ENCODE measurements around the gene NFIX. TPM values are rescaled to one million over a fixed set of nuclear protein-coding genes. Genes with fewer than 3 reads are reported as not detected.

The NFIX gene
- total RNA-seq, 1 experiment from 2014 or later = 69.7 TPM

- TF ChIP-seq EZH2 (IDR thresholded peaks at IDR 0.05; ENCODE audit: borderline replicate concordance, low read depth, low read length, poor library complexity, severe bottlenecking) = no peak
- no peak for TF ChIP-seq CTCF (conservative IDR thresholded peaks at IDR 0.05; ENCODE audit: low read depth, low read length)
- ChIA-PET POLR2A (ENCODE audit: low non-redundant PET) (no interaction called here), CTCF (no interaction called here)
- DNase-seq (ENCODE audit: low spot score) = no peak
- no peaks in the 10 kb centered on the region for H3K27me3 ChIP-seq (replicated peaks; ENCODE audit: insufficient read depth, low read depth, low read length, poor library complexity)
- H3K27ac ChIP-seq (ENCODE audit: low read depth, low read length, poor library complexity, severe bottlenecking) = peak overlapping the region; percentile 59
- no peaks in the 10 kb centered on the region for H3K36me3 ChIP-seq (ENCODE audit: insufficient read depth, low read length, poor library complexity, severe bottlenecking)
- intact Hi-C loops (cut with micrococcal nuclease; ENCODE audit: unreplicated experiment) = no loop called here
- H3K9me3 ChIP-seq (ENCODE audit: low read depth, low read length, poor library complexity, severe bottlenecking) = no peaks in the 10 kb centered on the region
- no TSS peak for BruUV-seq (replicated peaks)
- no peak overlapping the region for H3K4me3 ChIP-seq (ENCODE audit: low read depth, low read length, poor library complexity, severe bottlenecking)
- H3K4me1 ChIP-seq (ENCODE audit: insufficient read depth, low read length, poor library complexity, severe bottlenecking) = peaks cover 61% of the 10 kb centered on the region
These were observed 24.1 kb downstream of the NFIX start for GRCh38 chr19:13019332-13019731.

DNA sequence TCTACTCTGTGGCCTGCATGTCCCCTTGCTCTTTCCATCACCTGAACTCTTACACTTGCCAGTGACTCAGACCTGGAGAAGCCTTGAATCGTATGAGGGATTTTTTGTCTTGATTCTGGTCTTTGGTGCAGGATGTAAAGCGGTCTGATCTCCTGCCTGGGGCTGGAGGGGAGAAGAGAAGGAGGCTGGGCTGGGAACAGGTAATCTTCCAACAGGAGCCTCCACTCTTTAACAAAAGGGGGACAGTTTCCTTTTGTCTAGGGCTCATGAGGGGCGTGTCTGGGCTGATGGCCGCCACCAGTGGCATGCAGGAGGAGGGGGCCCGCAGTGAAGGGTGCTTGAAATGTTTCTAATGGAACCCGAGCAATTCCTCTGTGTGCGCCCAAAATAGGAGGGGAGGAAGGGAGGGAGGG, 24.7 kb downstream of the NFIX start:
- DNase-seq (ENCODE audit: low spot score) = no peak
- ChIA-PET POLR2A (ENCODE audit: low non-redundant PET) (no interaction called here), CTCF (no interaction called here)
- no TSS peak for BruUV-seq (replicated peaks)
- H3K27ac ChIP-seq (ENCODE audit: low read depth, low read length, poor library complexity, severe bottlenecking) = peak overlapping the region; percentile 59
- intact Hi-C loops (cut with micrococcal nuclease; ENCODE audit: unreplicated experiment) = no loop called here
- H3K9me3 ChIP-seq (ENCODE audit: low read depth, low read length, poor library complexity, severe bottlenecking) = no peaks in the 10 kb centered on the region
- no peaks in the 10 kb centered on the region for H3K27me3 ChIP-seq (replicated peaks; ENCODE audit: insufficient read depth, low read depth, low read length, poor library complexity)
- no peak overlapping the region for H3K4me3 ChIP-seq (ENCODE audit: low read depth, low read length, poor library complexity, severe bottlenecking)
- H3K36me3 ChIP-seq (ENCODE audit: insufficient read depth, low read length, poor library complexity, severe bottlenecking) = no peaks in the 10 kb centered on the region
- peaks cover 61% of the 10 kb centered on the region for H3K4me1 ChIP-seq (ENCODE audit: insufficient read depth, low read length, poor library complexity, severe bottlenecking)
- no peak for TF ChIP-seq CTCF (conservative IDR thresholded peaks at IDR 0.05; ENCODE audit: low read depth, low read length)
- TF ChIP-seq EZH2 (IDR thresholded peaks at IDR 0.05; ENCODE audit: borderline replicate concordance, low read depth, low read length, poor library complexity, severe bottlenecking) = no peak

DNA sequence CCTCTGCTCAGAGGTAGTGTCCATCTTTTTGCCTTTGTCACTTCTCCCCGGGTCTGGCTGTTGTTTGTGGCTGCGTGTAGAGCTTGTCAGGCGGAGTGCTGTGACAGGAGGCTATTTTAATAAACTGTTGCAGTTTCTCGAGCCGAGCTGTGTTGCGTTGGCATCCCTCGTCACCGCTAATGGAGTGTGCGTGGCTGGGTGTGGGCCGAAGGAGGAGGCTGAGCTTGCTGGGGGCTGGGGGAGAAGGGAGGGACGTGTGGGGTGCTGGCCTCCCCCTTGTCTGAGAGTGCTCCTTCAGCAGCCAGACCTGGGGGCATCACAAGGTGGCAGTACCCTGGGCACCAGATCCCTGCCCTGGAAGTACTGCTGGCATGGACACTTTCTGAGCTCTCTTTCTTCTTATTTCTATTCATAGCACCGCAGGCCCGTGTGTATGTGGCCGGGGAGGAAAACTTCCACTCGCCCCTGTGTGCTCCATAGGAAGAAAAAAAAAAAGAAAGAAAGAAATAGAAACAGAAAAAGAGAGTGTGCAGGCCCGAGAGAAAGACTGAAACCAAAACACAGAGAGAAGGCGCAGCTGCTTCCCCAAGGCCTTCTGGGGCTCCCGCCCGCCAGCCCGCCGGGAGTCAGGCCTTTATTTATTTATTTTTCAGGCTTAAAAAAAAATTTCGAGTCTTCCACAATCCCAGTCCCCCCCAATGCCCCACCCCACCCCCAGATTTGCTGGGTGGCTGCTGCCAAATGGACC, 27.0 kb downstream of the NFIX start:
- H3K4me1 ChIP-seq (ENCODE audit: insufficient read depth, low read length, poor library complexity, severe bottlenecking) = peaks cover 53% of the 10 kb centered on the region
- intact Hi-C loops (cut with micrococcal nuclease; ENCODE audit: unreplicated experiment) = no loop called here
- H3K27me3 ChIP-seq (replicated peaks; ENCODE audit: insufficient read depth, low read depth, low read length, poor library complexity) = no peaks in the 10 kb centered on the region
- peak overlapping the region; percentile 84 for H3K27ac ChIP-seq (ENCODE audit: low read depth, low read length, poor library complexity, severe bottlenecking)
- BruUV-seq (replicated peaks) = TSS peak; percentile 71
- no peak for TF ChIP-seq CTCF (conservative IDR thresholded peaks at IDR 0.05; ENCODE audit: low read depth, low read length)
- TF ChIP-seq EZH2 (IDR thresholded peaks at IDR 0.05; ENCODE audit: borderline replicate concordance, low read depth, low read length, poor library complexity, severe bottlenecking) = no peak
- DNase-seq (ENCODE audit: low spot score) = no peak
- peaks cover 4% of the 10 kb centered on the region for H3K36me3 ChIP-seq (ENCODE audit: insufficient read depth, low read length, poor library complexity, severe bottlenecking)
- POLR2A ChIA-PET (ENCODE audit: low non-redundant PET) = no interaction called here
- CTCF ChIA-PET = interaction anchor here (0.6 to 1.1 kb wide), 2 partner anchors 12 to 254 kb away, joined by 3 to 6 read pairs; no protein-coding TSS in a partner anchor
- H3K4me3 ChIP-seq (ENCODE audit: low read depth, low read length, poor library complexity, severe bottlenecking) = peak overlapping the region; percentile 51
- H3K9me3 ChIP-seq (ENCODE audit: low read depth, low read length, poor library complexity, severe bottlenecking) = no peaks in the 10 kb centered on the region

Measured in A673 (cell line).